Activated naive CD4-positive, alpha-beta T cell treated with anti-CD3 and anti-CD28 coated beads, Interleukin-2, amount 10 ng/mL, durations not matched to agents 7 days and 5 days (primary cell): Measurements from ENCODE around the gene GPHA2.

Experiments
- CTCF ChIA-PET: fragments of 350-600 bp; sonication (Branson Sonifier 250); formaldehyde crosslinking; loops from one replicate; lab custom pipeline; 2021; ENCODE audit warnings: antibody characterized with exemption; lab: Charles Lee
- DNase-seq: peaks from one replicate; pipeline ENCODE4 v3.0.0-alpha.2; 2020
- H3K27ac Mint-ChIP-seq: one replicate; pipeline ENCODE4 v1.8.0; 2021; ENCODE audit warnings: mild to moderate bottlenecking, moderate library complexity, mixed read lengths
- H3K27me3 Mint-ChIP-seq: one replicate; pipeline ENCODE4 v1.8.0; 2021; ENCODE audit warnings: mild to moderate bottlenecking, mixed read lengths
- H3K36me3 Mint-ChIP-seq: one replicate; pipeline ENCODE4 v1.8.0; 2021; ENCODE audit warnings: mixed read lengths
- H3K4me1 Mint-ChIP-seq: one replicate; pipeline ENCODE4 v1.8.0; 2021; ENCODE audit warnings: mixed read lengths
- H3K4me3 Mint-ChIP-seq: one replicate; pipeline ENCODE4 v1.8.0; 2021; ENCODE audit warnings: mild to moderate bottlenecking, moderate library complexity, mixed read lengths
- H3K9me3 Mint-ChIP-seq: one replicate; pipeline ENCODE4 v1.8.0; 2021; ENCODE audit warnings: mixed read lengths

The GPHA2 gene

DNA sequence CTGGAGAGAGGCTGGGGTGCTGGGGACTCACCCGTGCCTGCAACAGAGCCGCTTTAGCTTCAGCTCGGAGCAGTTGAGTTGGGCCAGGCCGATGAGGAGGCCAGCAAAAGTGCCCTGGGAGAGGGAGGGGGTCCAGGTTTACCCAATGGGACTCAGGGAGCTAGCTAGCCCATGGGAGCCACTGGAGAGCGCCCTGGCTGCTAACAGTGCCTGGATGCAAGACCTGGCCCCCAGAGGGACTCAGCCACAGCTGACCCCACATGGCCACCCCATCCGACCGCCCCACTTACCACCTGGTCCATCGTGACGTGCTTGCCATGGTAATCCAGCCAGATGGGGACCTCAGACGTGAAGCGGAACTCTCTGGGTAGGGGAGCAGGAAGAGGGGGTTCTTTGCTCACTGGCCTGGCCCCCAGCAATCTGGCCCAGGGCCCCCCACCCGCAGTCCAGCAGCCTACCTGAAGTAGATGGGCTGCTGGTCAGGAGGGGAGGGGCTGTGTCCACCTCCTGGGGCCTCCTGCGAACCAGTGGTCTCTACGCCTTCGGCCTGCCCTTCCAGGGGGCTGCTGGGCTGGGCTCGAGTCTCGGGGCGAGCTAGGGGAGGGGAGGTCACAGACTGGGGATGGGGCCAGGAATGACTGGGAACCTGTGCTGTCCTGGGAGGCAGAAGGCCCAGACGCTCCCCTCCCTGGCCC, 38.2 kb downstream of the GPHA2 start:
- peaks cover 15% of the 10 kb centered on the region for H3K4me1 Mint-ChIP-seq
- CTCF ChIA-PET = interaction anchor here (31.5 kb wide), 1 partner anchor 48 kb away, joined by 592 read pairs; the partner anchor contains the start of gene CDC42BPG
- H3K27ac Mint-ChIP-seq = no peak overlapping the region
- no peaks in the 10 kb centered on the region for H3K27me3 Mint-ChIP-seq
- peaks cover 28% of the 10 kb centered on the region for H3K36me3 Mint-ChIP-seq
- no peaks in the 10 kb centered on the region for H3K9me3 Mint-ChIP-seq
- no peak for DNase-seq
- H3K4me3 Mint-ChIP-seq = no peak overlapping the region

DNA sequence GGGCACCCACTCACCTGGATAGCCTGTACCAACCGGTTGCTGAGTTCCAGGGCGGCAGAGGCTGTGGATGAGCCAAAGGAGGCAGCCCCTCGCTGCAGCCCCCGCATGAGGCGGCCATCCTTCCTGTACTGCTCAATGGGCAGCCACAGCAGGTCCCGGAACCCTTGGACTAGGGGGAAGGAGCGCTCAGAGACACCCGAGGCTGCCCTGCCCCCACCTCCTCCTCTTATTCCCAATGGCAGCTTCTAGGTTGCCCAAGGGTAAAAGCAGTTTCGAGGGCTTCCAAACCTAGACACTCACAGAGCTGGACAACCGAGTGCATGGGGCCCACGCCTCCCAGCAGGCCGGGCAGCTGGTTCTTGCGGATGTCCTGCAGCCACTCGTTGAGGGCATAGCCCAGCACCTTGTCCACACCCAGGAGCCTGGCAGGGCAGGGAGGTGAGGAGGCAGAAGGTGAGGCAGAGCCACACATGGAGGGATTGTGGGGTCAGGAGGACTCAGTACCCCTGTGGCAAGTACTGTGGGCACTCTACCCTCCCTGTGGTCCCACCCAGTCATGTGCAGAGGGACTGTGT, 39.2 kb downstream of the GPHA2 start:
- H3K27me3 Mint-ChIP-seq = no peaks in the 10 kb centered on the region
- CTCF ChIA-PET = interaction anchor here (1.5 to 31.5 kb wide), 3 partner anchors 9 to 100 kb away, joined by 4 to 592 read pairs (median 5); partner anchors contain the start of genes BATF2 and CDC42BPG
- no peak for DNase-seq
- peaks cover 24% of the 10 kb centered on the region for H3K36me3 Mint-ChIP-seq
- no peak overlapping the region for H3K4me3 Mint-ChIP-seq
- H3K27ac Mint-ChIP-seq = no peak overlapping the region
- no peaks in the 10 kb centered on the region for H3K9me3 Mint-ChIP-seq
- H3K4me1 Mint-ChIP-seq = peaks cover 12% of the 10 kb centered on the region

DNA sequence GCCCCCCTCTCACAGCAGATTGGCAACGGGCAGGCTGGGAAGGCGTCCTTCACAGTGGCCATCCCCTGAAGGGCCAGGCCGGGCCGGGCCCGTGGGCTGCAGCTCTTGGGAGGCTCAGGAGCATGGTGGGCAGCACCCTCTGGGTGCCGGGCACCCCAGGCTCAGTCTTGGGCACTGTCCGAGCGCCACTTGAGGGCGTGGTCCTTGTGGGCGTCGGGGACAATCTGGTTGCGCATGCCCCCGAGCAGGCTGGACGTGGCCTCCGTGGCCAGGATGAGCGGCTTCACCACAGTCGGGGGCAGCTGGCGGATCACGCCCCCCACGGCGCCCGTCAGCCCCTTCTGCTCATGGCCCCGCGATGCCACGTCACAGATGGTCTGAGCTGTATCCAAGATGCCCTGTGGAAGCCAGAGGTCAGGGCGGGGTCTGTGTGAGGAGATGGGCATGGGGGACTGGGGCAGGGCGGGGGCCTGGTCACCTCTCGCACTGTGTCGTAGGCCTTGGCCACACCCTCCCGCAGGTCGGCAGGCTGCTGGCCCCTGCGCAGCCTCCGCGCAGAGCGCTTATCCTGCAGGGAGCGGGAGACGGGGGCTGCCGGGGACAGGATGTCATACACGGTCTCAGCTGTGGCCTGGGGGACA, 40.8 kb downstream of the GPHA2 start:
- Mint-ChIP-seq H3K27ac (no peak overlapping the region), H3K9me3 (no peaks in the 10 kb centered on the region), H3K4me3 (no peak overlapping the region), H3K27me3 (no peaks in the 10 kb centered on the region), H3K36me3 (peaks cover 19% of the 10 kb centered on the region), H3K4me1 (peaks cover 3% of the 10 kb centered on the region)
- DNase-seq = no peak
- CTCF ChIA-PET = interaction anchor here (0.6 to 31.5 kb wide), 7 partner anchors 9 to 288 kb away, joined by 3 to 592 read pairs (median 4); partner anchors contain the start of genes CDC42BPG and EHD1

DNA sequence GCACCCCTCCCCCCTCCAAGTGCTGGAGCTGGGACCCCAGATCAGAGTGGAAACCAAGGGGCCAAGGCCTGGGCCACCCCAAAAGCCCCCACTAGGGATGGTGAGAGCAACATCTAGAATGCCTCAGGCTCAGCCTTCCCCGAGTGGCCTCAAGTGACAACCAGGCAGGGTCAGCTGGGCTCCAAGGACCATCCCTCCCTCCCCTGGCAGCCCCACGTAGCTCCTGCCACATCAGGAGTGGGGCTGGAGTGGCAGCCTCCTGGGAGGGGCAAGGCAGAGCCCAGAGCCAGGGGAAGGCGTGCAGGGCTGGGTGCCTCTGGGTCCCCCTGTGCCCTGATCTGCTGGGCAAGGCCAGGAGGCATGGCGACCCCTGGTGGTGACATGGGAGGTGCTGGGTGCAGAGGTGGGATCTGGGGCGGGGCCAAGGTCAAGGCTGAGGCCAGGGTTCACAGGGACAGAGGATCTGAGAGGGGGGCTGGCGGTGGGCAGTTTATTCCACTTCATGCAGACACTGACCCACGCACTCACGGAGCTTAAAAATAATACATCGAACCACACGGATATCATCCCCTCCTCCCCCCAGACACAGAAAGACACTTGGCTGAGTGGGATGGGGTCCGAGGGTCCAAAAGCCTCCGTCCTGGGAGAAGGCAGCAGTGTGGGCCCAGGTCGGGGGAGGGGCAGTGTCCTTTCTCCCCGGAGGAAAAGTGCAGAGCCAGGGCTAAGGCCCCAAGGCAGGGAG, 41.5 kb downstream of the GPHA2 start:
- peak; percentile 94 for DNase-seq
- CTCF ChIA-PET = interaction anchor here (0.6 to 31.5 kb wide), 12 partner anchors 8 to 288 kb away, joined by 3 to 592 read pairs (median 4); partner anchors contain the start of genes CDC42BPG, EHD1 and PYGM
- Mint-ChIP-seq H3K27ac (no peak overlapping the region), H3K9me3 (no peaks in the 10 kb centered on the region), H3K4me3 (no peak overlapping the region), H3K36me3 (peaks cover 15% of the 10 kb centered on the region), H3K4me1 (peaks cover 3% of the 10 kb centered on the region), H3K27me3 (no peaks in the 10 kb centered on the region)

DNA sequence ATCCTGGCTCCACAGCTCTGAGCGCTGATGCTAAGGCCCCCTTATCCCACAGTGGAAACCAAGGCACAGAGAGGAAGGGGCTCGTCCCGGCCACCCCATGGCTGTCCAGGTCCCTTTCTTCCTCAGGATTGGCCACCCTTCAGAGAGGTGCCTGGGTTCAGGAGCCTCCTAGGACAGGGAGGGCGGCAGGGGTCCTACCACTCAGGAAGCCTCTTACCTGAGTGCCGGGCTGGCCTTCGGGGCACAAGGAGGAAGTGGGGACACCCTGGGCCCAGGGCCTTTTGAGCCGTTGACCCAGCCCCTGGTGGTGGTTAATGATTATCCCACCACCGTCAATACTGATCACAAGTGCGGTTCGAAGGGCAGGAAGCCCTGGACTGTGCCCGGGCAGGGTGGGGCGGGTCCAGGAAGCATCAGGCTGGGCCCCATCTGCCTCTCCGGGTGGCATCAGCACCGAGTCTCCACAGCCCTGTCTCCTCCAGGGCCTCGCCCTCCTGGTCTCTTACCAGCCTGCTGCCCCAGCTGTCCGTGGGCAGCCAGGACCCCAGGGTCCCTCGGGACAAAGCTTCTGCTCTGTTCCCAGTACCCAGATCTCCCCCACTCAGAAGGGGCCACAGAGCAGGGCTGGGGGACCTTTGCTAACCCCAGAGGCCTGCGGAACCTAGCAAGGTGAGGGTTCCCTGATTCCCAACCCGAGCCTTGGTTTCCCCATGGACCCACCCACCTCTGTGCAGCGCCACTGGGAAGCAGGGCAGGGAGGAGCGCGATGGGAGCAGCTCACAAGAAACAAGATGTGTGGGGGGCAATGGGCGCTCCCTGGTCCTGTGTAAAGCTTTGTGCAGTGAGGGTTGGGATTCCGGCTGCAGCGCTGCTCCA, 42.3 kb downstream of the GPHA2 start:
- Mint-ChIP-seq H3K36me3 (peaks cover 13% of the 10 kb centered on the region), H3K9me3 (no peaks in the 10 kb centered on the region), H3K27me3 (no peaks in the 10 kb centered on the region), H3K4me3 (no peak overlapping the region), H3K4me1 (peaks cover 5% of the 10 kb centered on the region), H3K27ac (no peak overlapping the region)
- no peak for DNase-seq
- CTCF ChIA-PET = interaction anchor here (0.7 to 31.5 kb wide), 11 partner anchors 8 to 289 kb away, joined by 3 to 592 read pairs (median 4); partner anchors contain the start of genes CDC42BPG, EHD1 and PYGM

DNA sequence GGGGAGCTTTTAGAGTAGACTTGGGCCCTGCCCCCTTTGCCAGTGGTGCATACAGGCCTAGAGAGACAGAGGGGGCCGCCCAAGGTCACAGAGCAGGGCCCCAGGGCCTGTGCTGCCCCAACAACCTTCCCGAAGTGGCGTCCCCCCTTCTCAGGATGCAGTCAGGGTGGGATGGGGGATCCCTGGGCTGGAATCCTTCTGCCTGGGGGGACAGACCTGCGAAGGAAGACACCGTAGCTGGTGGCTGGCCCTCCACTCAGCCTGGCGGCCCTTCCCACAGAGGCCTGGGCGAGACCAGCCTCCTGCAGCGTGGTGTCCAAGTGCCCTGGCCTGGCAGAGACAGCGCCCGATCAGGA, 42.9 kb downstream of the GPHA2 start:
- no peak for DNase-seq
- Mint-ChIP-seq H3K36me3 (peaks cover 13% of the 10 kb centered on the region), H3K27me3 (no peaks in the 10 kb centered on the region), H3K4me3 (no peak overlapping the region), H3K9me3 (no peaks in the 10 kb centered on the region), H3K27ac (no peak overlapping the region), H3K4me1 (peaks cover 10% of the 10 kb centered on the region)
- CTCF ChIA-PET = interaction anchor here (1.1 to 31.5 kb wide), 3 partner anchors 28 to 43 kb away, joined by 3 to 592 read pairs (median 11); partner anchors contain the start of gene CDC42BPG

DNA sequence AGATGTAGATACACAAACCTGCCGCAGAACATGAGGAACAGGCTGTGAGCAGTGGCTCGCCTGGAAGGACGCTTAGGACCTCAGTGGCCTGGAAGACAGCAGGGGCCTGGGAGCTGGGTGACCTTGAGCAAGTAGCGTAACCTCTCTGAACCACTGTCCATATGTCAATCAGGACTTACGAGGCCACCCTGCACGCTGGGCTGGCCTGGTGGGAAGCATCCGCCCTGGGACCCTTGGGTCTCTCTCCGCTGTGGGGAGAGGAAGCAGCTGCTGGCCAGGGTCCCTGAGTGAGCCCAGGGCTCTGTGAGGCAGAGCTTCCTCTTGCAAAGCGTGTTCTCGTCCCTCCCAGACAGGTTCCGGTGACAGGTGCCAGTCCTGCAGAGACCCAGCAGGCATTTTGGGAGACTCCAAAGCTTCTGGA, 43.3 kb downstream of the GPHA2 start:
- no peaks in the 10 kb centered on the region for H3K27me3 Mint-ChIP-seq
- H3K4me3 Mint-ChIP-seq = no peak overlapping the region
- no peak for DNase-seq
- no peaks in the 10 kb centered on the region for H3K9me3 Mint-ChIP-seq
- CTCF ChIA-PET = interaction anchor here (1.0 to 31.5 kb wide), 4 partner anchors 28 to 43 kb away, joined by 3 to 592 read pairs (median 7); partner anchors contain the start of gene CDC42BPG
- H3K36me3 Mint-ChIP-seq = peaks cover 12% of the 10 kb centered on the region
- H3K4me1 Mint-ChIP-seq = peaks cover 13% of the 10 kb centered on the region
- no peak overlapping the region for H3K27ac Mint-ChIP-seq

DNA sequence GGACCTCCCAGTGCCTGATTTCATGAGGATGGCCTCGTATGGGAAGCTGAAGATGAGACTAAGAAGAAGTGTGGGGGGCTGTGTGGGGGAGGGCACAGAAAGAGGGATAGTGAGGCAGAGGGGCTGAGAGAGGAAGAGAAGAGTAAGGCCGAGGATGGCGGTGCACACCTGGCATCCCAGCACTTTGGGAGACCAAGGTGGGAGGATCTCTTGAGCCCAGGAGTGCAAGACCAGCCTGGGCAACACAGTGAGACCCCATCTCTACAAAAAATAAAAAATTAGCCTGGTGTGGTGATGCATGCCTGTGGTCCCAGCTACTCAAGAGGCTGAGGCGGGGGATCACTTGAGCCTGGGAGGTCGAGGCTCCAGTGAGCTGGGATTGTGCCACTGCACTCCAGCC, 43.8 kb downstream of the GPHA2 start:
- no peaks in the 10 kb centered on the region for H3K9me3 Mint-ChIP-seq
- H3K4me1 Mint-ChIP-seq = peaks cover 16% of the 10 kb centered on the region
- H3K4me3 Mint-ChIP-seq = no peak overlapping the region
- H3K27ac Mint-ChIP-seq = no peak overlapping the region
- H3K36me3 Mint-ChIP-seq = peaks cover 9% of the 10 kb centered on the region
- H3K27me3 Mint-ChIP-seq = no peaks in the 10 kb centered on the region
- DNase-seq = no peak
- CTCF ChIA-PET = interaction anchor here (1.0 to 31.5 kb wide), 3 partner anchors 27 to 42 kb away, joined by 3 to 592 read pairs (median 3); partner anchors contain the start of gene CDC42BPG

DNA sequence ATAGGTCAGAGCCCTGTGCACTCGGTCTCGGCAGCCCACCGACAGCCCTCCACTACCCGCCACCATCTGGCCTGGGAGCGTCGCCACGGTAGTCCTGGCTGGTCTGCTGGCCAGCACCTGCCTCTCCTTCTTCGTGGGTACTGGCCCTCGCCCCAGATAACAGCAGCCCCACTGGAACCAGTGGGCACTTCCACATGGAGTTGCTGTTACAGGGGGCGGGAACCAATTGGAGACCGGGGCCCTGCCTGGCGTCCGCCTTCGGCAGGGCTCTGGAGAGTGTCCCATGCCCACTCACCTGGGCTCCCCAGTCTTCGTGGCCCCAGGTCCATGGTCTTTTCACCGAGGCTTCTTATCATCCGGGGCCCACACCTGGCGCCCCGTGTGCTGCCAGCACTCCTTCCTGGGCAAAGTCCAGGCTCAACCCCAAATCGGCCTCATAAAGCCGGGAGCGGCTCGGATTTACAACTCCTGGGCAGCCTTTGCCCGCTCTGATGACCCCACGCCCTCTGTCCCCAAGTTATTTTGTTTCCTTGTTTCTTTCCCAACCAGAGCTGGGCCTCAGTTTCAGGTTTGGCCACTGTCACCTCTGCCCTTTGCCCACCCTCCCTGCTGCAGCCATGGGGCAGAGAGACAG, 44.4 kb downstream of the GPHA2 start:
- H3K4me3 Mint-ChIP-seq = no peak overlapping the region
- H3K27ac Mint-ChIP-seq = no peak overlapping the region
- no peak for DNase-seq
- peaks cover 8% of the 10 kb centered on the region for H3K36me3 Mint-ChIP-seq
- CTCF ChIA-PET = interaction anchor here (0.7 to 31.5 kb wide), 4 partner anchors 21 to 42 kb away, joined by 3 to 592 read pairs (median 4); partner anchors contain the start of gene CDC42BPG
- H3K9me3 Mint-ChIP-seq = no peaks in the 10 kb centered on the region
- no peaks in the 10 kb centered on the region for H3K27me3 Mint-ChIP-seq
- H3K4me1 Mint-ChIP-seq = peaks cover 16% of the 10 kb centered on the region

DNA sequence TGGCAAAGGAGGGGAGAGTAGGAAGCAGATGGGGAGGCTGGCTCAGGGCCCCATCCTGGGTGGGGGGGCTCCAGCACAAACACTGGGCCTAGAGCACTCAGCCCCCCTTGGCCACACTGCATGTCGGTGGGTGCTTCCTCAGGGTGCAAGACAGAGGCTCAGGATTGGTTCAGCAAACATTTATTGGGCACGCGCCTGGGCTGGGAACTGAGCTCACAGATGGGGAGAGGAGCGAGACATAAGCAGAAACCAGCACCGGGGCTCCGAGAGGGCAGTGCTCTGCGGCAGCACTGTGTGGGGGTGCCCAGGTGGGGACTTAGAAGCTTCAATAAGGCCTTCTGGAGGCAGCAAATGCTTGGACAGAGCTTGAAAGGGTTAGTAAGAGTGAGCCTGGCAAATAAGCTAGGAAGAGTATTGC, 45.2 kb downstream of the GPHA2 start:
- no peak for DNase-seq
- H3K27ac Mint-ChIP-seq = no peak overlapping the region
- no peaks in the 10 kb centered on the region for H3K27me3 Mint-ChIP-seq
- CTCF ChIA-PET = interaction anchor here (0.7 to 31.5 kb wide), 4 partner anchors 8 to 41 kb away, joined by 3 to 592 read pairs (median 4); partner anchors contain the start of gene CDC42BPG
- no peaks in the 10 kb centered on the region for H3K9me3 Mint-ChIP-seq
- H3K4me1 Mint-ChIP-seq = peaks cover 22% of the 10 kb centered on the region
- H3K4me3 Mint-ChIP-seq = no peak overlapping the region
- H3K36me3 Mint-ChIP-seq = peaks cover 5% of the 10 kb centered on the region

DNA sequence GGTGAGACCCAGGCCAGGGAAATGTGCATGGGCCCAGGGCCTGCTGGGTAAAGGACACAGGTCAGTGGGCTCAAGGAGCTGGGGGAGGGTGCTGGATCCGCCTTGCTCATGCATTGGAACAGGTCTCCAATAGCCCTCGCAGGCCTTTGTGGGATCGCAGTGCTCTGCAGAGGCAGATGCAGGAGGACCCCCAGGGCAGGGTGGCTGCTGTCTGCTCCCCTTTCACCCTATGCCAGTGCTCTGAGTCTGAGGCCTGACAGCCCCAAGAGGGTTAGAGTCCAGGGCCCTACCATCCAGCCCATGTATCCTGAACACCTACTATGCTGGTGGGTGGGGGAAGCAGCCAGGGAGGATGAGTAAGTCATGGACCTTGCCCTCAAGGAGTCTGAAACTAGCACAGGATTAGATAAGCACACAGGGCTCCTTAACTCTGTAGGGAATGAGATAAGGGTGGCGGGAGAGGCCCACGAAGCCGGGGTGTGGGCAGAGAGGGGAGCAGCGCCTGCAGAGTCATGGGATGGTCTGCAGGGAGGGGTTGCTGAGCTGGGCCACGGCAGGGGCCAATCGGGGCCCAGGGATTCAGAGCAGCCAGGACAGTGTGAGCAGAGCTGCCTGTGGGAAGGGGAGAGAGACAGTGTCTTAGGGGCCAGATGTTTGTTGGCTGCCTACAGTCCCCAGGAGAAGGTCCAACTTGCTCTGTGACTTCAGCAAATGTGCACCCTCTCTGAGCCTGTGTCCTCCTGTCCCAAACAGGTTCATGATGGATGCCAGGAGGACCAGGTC, 46.8 kb downstream of the GPHA2 start:
- no peak for DNase-seq
- H3K36me3 Mint-ChIP-seq = no peaks in the 10 kb centered on the region
- H3K4me3 Mint-ChIP-seq = no peak overlapping the region
- H3K9me3 Mint-ChIP-seq = no peaks in the 10 kb centered on the region
- CTCF ChIA-PET = interaction anchor here (0.9 to 31.5 kb wide), 5 partner anchors 10 to 39 kb away, joined by 3 to 592 read pairs (median 7); partner anchors contain the start of gene CDC42BPG
- H3K4me1 Mint-ChIP-seq = peaks cover 31% of the 10 kb centered on the region
- no peaks in the 10 kb centered on the region for H3K27me3 Mint-ChIP-seq
- H3K27ac Mint-ChIP-seq = no peak overlapping the region

DNA sequence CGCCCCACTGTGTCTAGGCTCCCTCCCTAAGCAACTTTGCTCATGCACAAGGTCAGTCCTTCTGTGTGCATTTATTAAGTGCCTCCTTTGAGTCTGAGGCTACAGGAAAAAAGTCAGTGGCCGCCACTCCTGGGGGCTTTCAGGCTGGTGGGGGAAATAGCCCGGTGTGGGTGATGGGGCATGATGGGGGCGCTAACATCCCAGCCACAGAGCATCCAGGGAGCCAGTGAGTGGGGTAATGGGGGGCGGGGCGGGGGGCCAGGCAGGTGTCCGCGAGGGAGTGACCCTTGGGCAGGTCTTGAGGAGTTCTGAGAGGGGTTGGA, 47.3 kb downstream of the GPHA2 start:
- peak overlapping the region; percentile 32 for H3K4me3 Mint-ChIP-seq
- H3K27me3 Mint-ChIP-seq = no peaks in the 10 kb centered on the region
- no peak for DNase-seq
- CTCF ChIA-PET = interaction anchor here (0.6 to 31.5 kb wide), 9 partner anchors 10 to 39 kb away, joined by 3 to 592 read pairs (median 5); partner anchors contain the start of gene CDC42BPG
- H3K27ac Mint-ChIP-seq = no peak overlapping the region
- peaks cover 32% of the 10 kb centered on the region for H3K4me1 Mint-ChIP-seq
- H3K9me3 Mint-ChIP-seq = no peaks in the 10 kb centered on the region
- H3K36me3 Mint-ChIP-seq = no peaks in the 10 kb centered on the region
